ENCODE results near the gene ZFPM1. TPM values are rescaled to one million over a fixed set of nuclear protein-coding genes. Genes with fewer than 3 reads are reported as not detected.

Gene ZFPM1
- total RNA-seq, 4 donors from 2014 or later, result 0.50 to 4.0 (median 1.3) TPM

GRCh38 chr16:88538366-88539060 lies 85.4 kb downstream of the ZFPM1 start:
- ATAC-seq (ENCODE audit: low FRiP score) (no peak), DNase-seq (ENCODE audit: low spot score) (no peak)
- no peak for TF ChIP-seq CTCF (IDR thresholded peaks at IDR 0.05)

GRCh38 chr16:88539261-88539651 lies 86.2 kb downstream of the ZFPM1 start:
- DNase-seq (ENCODE audit: low spot score), result no peak
- TF ChIP-seq CTCF (IDR thresholded peaks at IDR 0.05), result no peak
- no peak for ATAC-seq (ENCODE audit: low FRiP score)

- TF ChIP-seq CTCF (IDR thresholded peaks at IDR 0.05), result no peak
- no peak for DNase-seq (ENCODE audit: low spot score)
- no peak for ATAC-seq (ENCODE audit: low FRiP score)
Observed at GRCh38 chr16:88539652-88540345, 86.7 kb downstream of the ZFPM1 start.

GRCh38 chr16:88540346-88540977 lies 87.4 kb downstream of the ZFPM1 start:
- no peak for DNase-seq (ENCODE audit: low spot score)
- ATAC-seq (ENCODE audit: low FRiP score), result no peak
- no peak for TF ChIP-seq CTCF (IDR thresholded peaks at IDR 0.05)

- TF ChIP-seq CTCF (IDR thresholded peaks at IDR 0.05), result no peak
- ATAC-seq (ENCODE audit: low FRiP score) (no peak), DNase-seq (ENCODE audit: low spot score) (no peak)
Observed at GRCh38 chr16:88541831-88542616, 88.9 kb downstream of the ZFPM1 start.

- ATAC-seq (ENCODE audit: low FRiP score), result no peak
Observed at GRCh38 chr16:88543230-88543813, 90.2 kb downstream of the ZFPM1 start.

More at GRCh38 chr16:88543230-88543813, 90.2 kb downstream of the ZFPM1 start:
- DNase-seq (ENCODE audit: low spot score), result no peak
- TF ChIP-seq CTCF (IDR thresholded peaks at IDR 0.05), result no peak
